SIG-M5 treated with dmso at 0.1 percent for 504 hours (cell line): Measurements from ENCODE around the gene EXOC4.

Source experiments
- DNase-seq: peaks from one replicate; lab custom pipeline; 2025; ENCODE audit not compliant: unreplicated experiment; lab: John Stamatoyannopoulos, UW

The EXOC4 gene

DNA sequence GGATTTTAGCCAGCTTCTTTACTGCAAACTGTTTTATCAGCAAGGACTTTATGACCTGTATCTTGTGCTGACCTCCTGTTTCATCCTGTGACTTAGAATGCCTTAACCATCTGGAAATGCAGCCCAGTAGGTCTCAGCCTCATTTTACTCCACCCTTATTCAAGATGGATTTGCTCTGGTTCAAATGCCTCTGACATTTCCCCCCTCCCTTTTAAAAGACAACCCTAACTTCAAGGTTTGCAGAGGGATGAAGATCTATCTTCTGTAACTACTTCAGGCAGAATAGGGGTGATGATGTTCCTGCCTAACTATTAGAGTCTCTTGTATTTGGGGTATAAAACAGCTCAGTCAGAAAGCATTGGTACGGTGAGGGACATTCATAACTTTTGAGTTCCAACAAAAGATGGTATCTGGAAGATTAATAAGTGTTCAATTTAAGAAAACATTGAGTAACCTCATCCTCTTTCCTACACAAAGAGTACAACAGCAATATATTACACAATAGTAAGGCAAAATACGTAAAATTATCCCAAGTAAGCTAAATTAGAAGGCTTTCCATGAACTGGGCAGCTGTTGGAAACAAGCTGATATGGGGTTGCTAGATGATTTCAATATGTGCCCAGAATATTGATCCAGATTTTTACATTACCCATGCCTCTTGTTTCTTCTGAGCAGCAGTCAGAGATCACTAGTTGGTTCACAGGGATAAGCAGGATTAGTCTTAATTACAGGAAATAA, 834.3 kb downstream of the EXOC4 start:
- DNase-seq = no peak

GRCh38 chr7:134088199-134088598, 835.3 kb downstream of the EXOC4 start:
- DNase-seq = no peak

- no peak for DNase-seq
These were observed 836.6 kb downstream of the EXOC4 start for GRCh38 chr7:134089446-134089845.

DNA sequence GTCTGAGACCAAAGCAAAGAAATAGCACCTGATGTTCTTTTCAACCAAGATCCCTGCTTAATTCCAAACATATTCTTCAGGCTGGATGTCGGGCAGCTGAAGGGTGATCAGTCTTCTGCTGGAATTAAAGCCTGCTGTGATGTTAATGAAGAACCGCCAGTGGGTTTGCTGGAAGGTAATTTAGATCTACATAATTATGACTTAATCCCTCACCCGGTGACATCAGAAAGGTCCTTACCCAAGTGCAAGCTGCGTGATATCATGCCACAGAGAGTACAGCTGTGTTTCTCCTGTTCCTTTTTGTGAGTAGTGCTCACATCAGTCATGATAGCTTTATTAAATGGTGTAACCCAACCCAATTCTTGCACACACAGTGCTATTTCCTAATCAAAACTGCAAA, 845.2 kb downstream of the EXOC4 start:
- DNase-seq = no peak

- no peak for DNase-seq
These were observed 848.8 kb downstream of the EXOC4 start for GRCh38 chr7:134101716-134102115.

DNA sequence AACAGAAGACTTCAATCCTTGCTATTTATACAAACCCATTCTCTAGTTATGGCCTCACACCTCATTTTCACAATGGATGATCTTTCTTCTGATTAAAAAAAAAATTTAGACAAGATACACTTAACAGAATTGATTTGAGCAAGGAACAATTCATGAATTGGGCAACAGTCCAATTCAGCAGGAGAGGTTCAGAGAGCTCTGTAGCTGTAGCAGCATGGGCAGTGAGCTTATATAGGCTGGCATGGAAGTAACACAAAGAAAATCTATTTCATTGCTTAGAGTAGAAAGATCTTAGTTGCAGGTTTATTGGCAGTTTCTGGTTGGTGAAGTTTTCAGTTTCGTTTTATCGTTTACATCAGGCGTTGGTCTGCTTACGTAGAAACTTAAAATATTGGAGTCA, 851.3 kb downstream of the EXOC4 start:
- no peak for DNase-seq

DNA sequence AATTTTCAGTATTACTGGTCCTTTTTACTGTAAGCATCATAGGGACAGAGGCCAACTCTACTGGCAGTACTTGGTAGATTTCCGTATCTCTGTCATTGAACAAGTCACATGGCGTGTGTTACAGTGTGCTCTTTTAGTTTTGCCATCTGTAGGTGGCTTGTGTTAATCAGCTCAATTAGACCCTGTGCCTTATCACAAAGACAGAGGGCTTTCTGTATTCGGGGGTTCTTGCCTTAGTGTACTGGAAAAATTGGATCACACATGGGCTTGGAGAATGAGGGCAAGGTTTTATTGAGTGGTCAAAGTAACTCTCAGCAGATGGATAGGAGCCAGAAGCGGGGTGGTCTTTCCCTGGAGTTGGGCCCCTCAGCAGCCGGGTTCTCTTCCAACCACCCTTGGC, 853.0 kb downstream of the EXOC4 start:
- no peak for DNase-seq

- DNase-seq = peak; percentile 5
These were observed 855.9 kb downstream of the EXOC4 start for GRCh38 chr7:134108802-134109201.

DNA sequence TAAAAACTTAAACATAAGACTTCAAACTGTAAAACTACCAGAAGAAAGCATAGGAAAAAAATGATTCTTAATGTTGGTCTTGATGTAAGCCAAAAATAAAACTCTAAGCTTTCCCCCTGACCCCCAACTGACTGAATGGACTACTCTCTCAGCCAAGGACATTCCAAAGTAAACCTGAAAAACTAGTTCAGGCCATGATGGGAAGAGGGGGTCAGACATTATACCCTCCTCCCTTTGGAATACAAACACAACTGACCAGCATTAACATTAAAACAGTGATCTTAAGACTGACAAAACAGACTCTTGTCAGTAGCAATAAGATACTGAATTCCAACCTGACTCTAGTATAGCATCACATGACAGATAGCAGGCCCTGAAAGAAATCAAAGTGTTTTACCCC, 860.8 kb downstream of the EXOC4 start:
- DNase-seq = no peak

- DNase-seq = no peak
These were observed 862.1 kb downstream of the EXOC4 start for GRCh38 chr7:134114992-134115391.
